ENCODE measurements around the gene PNMT. TPM values are rescaled to one million over a fixed set of nuclear protein-coding genes. Genes with fewer than 3 reads are reported as not detected.

Gene PNMT
- total and polyA plus RNA-seq, 2 of the 13 experiments (the other 11 are each of a cell fraction or from before 2014, with no cell fraction given), result 0.25 TPM; not detected in 1

DNA sequence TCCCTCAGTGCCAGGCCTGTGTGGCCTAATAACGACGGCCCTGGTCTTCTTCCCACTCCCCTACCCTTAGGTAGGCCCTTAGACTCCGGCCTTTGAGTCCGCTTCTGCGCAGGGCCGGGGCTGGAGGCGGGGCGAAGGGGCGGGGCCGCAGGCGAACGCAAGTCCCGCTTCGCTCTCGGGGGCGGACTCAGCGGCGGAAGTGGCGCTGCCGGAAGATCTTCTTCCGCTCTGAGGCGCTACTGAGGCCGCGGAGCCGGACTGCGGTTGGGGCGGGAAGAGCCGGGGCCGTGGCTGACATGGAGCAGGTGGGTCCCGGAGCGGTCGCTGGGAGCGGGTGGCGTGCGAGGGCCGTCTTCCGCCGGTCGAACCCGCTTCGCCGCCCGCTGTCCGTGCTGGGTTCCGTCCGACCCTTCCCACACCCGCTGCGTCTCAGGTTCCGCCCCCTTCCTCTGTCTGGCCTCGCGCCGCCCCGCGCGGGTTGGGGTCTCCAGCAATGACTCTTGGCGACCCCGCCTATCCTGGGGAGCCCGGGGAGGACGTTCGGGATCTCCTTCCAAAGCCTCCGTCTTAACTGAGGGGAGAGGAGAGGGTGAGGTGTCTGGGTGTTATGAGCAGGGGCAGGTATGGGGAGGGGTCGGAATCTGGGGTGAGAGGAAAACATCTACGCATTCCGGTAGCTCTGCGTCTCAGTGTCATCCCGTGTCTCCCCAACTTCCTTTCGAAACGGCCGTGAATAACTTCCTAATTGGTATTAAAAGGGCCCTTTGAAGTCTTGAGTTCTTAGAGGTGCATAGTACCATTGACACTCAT, 31.1 kb upstream of the PNMT start, which contains the start of gene STARD3 (continued):
- TF ChIP-seq, protein P1, sequence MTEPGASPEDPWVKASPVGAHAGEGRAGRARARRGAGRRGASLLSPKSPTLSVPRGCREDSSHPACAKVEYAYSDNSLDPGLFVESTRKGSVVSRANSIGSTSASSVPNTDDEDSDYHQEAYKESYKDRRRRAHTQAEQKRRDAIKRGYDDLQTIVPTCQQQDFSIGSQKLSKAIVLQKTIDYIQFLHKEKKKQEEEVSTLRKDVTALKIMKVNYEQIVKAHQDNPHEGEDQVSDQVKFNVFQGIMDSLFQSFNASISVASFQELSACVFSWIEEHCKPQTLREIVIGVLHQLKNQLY (CRISPR knock-in tag; IDR thresholded peaks at IDR 0.05), result no peak; the same call in 1 of the 2 replicates
- TF ChIP-seq, protein P2, sequence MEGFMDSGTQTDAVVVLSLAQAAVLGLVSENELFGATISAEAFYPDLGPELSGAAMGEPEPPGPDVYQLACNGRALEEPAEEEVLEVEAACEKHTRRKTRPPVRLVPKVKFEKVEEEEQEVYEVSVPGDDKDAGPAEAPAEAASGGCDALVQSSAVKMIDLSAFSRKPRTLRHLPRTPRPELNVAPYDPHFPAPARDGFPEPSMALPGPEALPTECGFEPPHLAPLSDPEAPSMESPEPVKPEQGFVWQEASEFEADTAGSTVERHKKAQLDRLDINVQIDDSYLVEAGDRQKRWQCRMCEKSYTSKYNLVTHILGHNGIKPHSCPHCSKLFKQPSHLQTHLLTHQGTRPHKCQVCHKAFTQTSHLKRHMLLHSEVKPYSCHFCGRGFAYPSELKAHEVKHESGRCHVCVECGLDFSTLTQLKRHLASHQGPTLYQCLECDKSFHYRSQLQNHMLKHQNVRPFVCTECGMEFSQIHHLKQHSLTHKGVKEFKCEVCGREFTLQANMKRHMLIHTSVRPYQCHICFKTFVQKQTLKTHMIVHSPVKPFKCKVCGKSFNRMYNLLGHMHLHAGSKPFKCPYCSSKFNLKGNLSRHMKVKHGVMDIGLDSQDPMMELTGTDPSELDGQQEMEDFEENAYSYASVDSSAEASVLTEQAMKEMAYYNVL (CRISPR knock-in tag; IDR thresholded peaks at IDR 0.05; ENCODE audit: borderline replicate concordance), result peak; percentile 45; the same call in 1 of the 2 replicates
- TF ChIP-seq AKAP8 (CRISPR knock-in tag; IDR thresholded peaks at IDR 0.05), result 0 out of 2 replicates have a peak, but pooled peaks have one; percentile 49
- peak; percentile 75; the same call in 1 of the 2 replicates for TF ChIP-seq MXD4 (CRISPR knock-in tag; IDR thresholded peaks at IDR 0.05)
- TF ChIP-seq HNRNPK (IDR thresholded peaks at IDR 0.05; ENCODE audit: low read depth, low read length, poor library complexity, severe bottlenecking), result peak; percentile 89
- TF ChIP-seq CHD2 (IDR thresholded peaks at IDR 0.05; ENCODE audit: low read depth, low read length), result no peak
- no peak for TF ChIP-seq ZNF382 (CRISPR knock-in tag; IDR thresholded peaks at IDR 0.05; ENCODE audit: borderline replicate concordance)
- no peak for TF ChIP-seq PHB2 (IDR thresholded peaks at IDR 0.05; ENCODE audit: partially characterized antibody)
- TF ChIP-seq, protein P3, sequence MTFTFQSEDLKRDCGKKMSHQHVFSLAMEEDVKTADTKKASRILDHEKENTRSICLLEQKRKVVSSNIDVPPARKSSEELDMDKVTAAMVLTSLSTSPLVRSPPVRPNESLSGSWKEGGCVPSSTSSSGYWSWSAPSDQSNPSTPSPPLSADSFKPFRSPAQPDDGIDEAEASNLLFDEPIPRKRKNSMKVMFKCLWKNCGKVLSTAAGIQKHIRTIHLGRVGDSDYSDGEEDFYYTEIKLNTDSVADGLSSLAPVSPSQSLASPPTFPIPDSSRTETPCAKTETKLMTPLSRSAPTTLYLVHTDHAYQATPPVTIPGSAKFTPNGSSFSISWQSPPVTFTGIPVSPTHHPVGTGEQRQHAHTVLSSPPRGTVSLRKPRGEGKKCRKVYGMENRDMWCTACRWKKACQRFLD (CRISPR knock-in tag; IDR thresholded peaks at IDR 0.05; ENCODE audit: borderline replicate concordance), result no peak; the same call in 1 of the 2 replicates
- peak; percentile 85 for TF ChIP-seq ZNF317 (CRISPR knock-in tag; IDR thresholded peaks at IDR 0.05)
- TF ChIP-seq, protein P4, sequence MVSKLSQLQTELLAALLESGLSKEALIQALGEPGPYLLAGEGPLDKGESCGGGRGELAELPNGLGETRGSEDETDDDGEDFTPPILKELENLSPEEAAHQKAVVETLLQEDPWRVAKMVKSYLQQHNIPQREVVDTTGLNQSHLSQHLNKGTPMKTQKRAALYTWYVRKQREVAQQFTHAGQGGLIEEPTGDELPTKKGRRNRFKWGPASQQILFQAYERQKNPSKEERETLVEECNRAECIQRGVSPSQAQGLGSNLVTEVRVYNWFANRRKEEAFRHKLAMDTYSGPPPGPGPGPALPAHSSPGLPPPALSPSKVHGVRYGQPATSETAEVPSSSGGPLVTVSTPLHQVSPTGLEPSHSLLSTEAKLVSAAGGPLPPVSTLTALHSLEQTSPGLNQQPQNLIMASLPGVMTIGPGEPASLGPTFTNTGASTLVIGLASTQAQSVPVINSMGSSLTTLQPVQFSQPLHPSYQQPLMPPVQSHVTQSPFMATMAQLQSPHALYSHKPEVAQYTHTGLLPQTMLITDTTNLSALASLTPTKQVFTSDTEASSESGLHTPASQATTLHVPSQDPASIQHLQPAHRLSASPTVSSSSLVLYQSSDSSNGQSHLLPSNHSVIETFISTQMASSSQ (IDR thresholded peaks at IDR 0.05; ENCODE audit: low read depth), result no peak
- TF ChIP-seq, protein P4 (CRISPR knock-in tag; IDR thresholded peaks at IDR 0.05; ENCODE audit: borderline replicate concordance), result peak; percentile 81
- TF ChIP-seq MAZ (IDR thresholded peaks at IDR 0.05; ENCODE audit: borderline replicate concordance, low read depth, low read length), result peak; percentile 31; the same call in 1 of the 2 replicates
- TF ChIP-seq MAZ (CRISPR knock-in tag; IDR thresholded peaks at IDR 0.05; ENCODE audit: low read depth), result peak; percentile 68; the same call in 1 of the 2 replicates
- TF ChIP-seq PRMT3 (CRISPR knock-in tag; IDR thresholded peaks at IDR 0.05; ENCODE audit: borderline replicate concordance, low read depth), result no peak
- TF ChIP-seq, protein P5, sequence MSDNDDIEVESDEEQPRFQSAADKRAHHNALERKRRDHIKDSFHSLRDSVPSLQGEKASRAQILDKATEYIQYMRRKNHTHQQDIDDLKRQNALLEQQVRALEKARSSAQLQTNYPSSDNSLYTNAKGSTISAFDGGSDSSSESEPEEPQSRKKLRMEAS (IDR thresholded peaks at IDR 0.05), result peak; percentile 86
- TF ChIP-seq, protein P6, sequence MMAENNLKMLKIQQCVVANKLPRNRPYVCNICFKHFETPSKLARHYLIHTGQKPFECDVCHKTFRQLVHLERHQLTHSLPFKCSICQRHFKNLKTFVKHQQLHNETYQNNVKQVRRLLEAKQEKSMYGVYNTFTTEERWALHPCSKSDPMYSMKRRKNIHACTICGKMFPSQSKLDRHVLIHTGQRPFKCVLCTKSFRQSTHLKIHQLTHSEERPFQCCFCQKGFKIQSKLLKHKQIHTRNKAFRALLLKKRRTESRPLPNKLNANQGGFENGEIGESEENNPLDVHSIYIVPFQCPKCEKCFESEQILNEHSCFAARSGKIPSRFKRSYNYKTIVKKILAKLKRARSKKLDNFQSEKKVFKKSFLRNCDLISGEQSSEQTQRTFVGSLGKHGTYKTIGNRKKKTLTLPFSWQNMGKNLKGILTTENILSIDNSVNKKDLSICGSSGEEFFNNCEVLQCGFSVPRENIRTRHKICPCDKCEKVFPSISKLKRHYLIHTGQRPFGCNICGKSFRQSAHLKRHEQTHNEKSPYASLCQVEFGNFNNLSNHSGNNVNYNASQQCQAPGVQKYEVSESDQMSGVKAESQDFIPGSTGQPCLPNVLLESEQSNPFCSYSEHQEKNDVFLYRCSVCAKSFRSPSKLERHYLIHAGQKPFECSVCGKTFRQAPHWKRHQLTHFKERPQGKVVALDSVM (CRISPR knock-in tag; IDR thresholded peaks at IDR 0.05), result peak; percentile 62; the same call in 1 of the 2 replicates
- TF ChIP-seq TGIF2 (CRISPR knock-in tag; IDR thresholded peaks at IDR 0.05), result no peak
